Osteocyte (in vitro differentiated cells): ENCODE measurements around the gene TPRX1. TPM values are rescaled to one million over a fixed set of nuclear protein-coding genes. Genes with fewer than 3 reads are reported as not detected.
"Not testable (repeated sequence)": the region's sequence is repeated elsewhere in the genome, so short reads cannot be mapped to it uniquely, and the experiment has no call there.

Experiments
- DNase-seq: peaks from one replicate; pipeline ENCODE4 v3.0.0; 2021; ENCODE audit warnings: mixed read lengths; ENCODE audit not compliant: unreplicated experiment; ENCODE audit errors: extremely low spot score
- H3K27ac Mint-ChIP-seq: one replicate; pipeline ENCODE4 v1.8.0; 2021; ENCODE audit warnings: mild to moderate bottlenecking, mixed read lengths; ENCODE audit not compliant: unreplicated experiment
- H3K27me3 Mint-ChIP-seq: one replicate; pipeline ENCODE4 v1.8.0; 2021; ENCODE audit warnings: mixed read lengths; ENCODE audit not compliant: unreplicated experiment
- H3K36me3 Mint-ChIP-seq: one replicate; pipeline ENCODE4 v1.8.0; 2021; ENCODE audit warnings: mixed read lengths; ENCODE audit not compliant: unreplicated experiment
- H3K4me1 Mint-ChIP-seq: one replicate; pipeline ENCODE4 v1.8.0; 2021; ENCODE audit warnings: mixed read lengths; ENCODE audit not compliant: unreplicated experiment
- H3K4me3 Mint-ChIP-seq: one replicate; pipeline ENCODE4 v1.8.0; 2021; ENCODE audit warnings: mild to moderate bottlenecking, moderate library complexity, mixed read lengths; ENCODE audit not compliant: unreplicated experiment
- H3K9me3 Mint-ChIP-seq: one replicate; pipeline ENCODE4 v1.8.0; 2021; ENCODE audit warnings: mixed read lengths; ENCODE audit not compliant: unreplicated experiment
- total RNA-seq: library from RNA; stranded (reverse); gene quantifications from 2 replicates; pipeline ENCODE4 v1.2.1, GENCODE V29; 2021
- TF ChIP-seq, protein P1 (sequence below): fragments of 200-600 bp; sonication (generic); IDR thresholded peaks from 2 replicates; pipeline ENCODE4 v1.5.0; 2021; ENCODE audit warnings: antibody characterized with exemption, mild to moderate bottlenecking, moderate library complexity

Gene TPRX1
- total RNA-seq, 1 donor from 2014 or later = not detected

DNA sequence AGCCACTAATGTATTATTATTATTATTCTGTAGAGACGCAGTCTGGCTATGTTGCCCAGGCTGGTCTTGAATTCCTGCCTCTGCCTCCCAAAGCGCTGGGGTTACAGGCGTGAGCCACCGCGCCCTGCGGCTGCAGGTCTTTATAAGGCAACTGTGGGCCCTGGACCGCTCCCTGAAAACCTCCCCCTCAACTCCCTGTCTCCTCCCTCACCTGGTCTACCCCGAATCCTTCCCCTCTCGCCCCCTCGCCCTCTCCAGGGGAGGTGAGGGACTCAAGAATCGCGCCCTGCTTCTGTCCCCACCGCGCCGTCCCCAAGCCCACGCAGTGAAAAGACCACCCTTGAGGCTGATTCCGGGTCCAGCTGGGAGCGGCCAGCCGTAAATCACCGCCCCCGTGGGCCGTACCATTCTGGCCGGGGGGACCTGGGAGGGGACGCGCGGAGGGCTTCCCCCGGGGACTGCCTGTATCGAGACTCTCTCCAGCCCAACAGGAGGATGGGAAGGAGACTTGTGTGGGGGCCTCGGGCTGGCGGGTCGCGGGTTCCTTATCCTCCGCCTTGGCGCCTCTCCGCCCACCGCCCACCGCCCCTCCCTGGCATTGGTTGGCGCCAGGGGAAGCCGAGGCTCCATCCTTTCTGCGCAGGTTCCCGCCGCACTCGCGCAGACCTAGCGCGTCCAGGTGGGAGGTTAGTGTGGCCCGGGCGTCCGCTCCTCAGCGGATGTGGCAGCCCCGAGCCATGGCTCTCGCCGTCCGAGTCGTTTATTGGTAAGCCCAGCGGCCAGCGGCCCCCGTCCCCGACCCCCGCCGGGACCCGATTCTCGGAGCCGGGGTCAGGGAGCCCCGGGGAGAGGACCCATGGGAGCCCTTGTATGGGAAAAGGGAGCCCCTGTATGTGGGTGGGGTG lies 26.1 kb downstream of the TPRX1 start, which contains the start of gene SELENOW:
TSS of gene SELENOW (plus strand) at position 655 of the 905 bp plus-strand sequence. CDS start at position 738, 83 bp downstream.
- H3K36me3 Mint-ChIP-seq = peaks cover 15% of the 10 kb centered on the region
- peak; percentile 93 for DNase-seq

GRCh38 chr19:47777245-47778048 lies 26.9 kb downstream of the TPRX1 start:
- not testable (repeated sequence) for DNase-seq

More for the DNA sequence above, 26.1 kb downstream of the TPRX1 start, which contains the start of gene SELENOW:
- Mint-ChIP-seq H3K4me1 (peaks cover 27% of the 10 kb centered on the region), H3K27me3 (no peaks in the 10 kb centered on the region), H3K27ac (peak within 1 kb of the TSS; percentile 95), H3K4me3 (peak within 1 kb of the TSS; percentile 99), H3K9me3 (no peaks in the 10 kb centered on the region)
- TF ChIP-seq, protein P1, sequence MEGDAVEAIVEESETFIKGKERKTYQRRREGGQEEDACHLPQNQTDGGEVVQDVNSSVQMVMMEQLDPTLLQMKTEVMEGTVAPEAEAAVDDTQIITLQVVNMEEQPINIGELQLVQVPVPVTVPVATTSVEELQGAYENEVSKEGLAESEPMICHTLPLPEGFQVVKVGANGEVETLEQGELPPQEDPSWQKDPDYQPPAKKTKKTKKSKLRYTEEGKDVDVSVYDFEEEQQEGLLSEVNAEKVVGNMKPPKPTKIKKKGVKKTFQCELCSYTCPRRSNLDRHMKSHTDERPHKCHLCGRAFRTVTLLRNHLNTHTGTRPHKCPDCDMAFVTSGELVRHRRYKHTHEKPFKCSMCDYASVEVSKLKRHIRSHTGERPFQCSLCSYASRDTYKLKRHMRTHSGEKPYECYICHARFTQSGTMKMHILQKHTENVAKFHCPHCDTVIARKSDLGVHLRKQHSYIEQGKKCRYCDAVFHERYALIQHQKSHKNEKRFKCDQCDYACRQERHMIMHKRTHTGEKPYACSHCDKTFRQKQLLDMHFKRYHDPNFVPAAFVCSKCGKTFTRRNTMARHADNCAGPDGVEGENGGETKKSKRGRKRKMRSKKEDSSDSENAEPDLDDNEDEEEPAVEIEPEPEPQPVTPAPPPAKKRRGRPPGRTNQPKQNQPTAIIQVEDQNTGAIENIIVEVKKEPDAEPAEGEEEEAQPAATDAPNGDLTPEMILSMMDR = no peak

DNA sequence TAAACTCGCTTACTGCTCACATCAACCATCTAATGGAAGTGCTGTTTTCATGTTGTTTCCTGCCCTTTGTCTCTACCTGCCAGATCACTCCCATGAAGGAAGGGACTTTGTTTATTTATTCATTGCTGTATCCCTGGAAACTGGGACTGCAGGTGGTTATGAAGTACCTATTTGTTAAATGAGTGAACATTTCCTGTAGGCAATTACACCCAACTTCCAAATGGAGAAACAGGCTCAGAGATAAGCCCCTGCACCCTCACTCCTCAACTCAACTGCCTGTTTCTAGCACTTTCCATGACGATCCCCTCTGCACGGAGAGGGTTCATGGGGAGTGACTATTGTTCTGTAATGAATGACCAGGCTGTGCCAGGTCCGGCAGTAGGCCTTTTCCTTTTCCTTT lies 27.8 kb downstream of the TPRX1 start:
- no peaks in the 10 kb centered on the region for H3K27me3 Mint-ChIP-seq
- TF ChIP-seq, protein P1 = no peak
- peak overlapping the region; percentile 44 for H3K4me3 Mint-ChIP-seq
- no peak for DNase-seq
- no peaks in the 10 kb centered on the region for H3K9me3 Mint-ChIP-seq
- H3K36me3 Mint-ChIP-seq = peaks cover 5% of the 10 kb centered on the region
- peaks cover 27% of the 10 kb centered on the region for H3K4me1 Mint-ChIP-seq
- H3K27ac Mint-ChIP-seq = no peak overlapping the region

More at GRCh38 chr19:47777245-47778048, 26.9 kb downstream of the TPRX1 start:
- not testable (repeated sequence) for H3K9me3 Mint-ChIP-seq, H3K27me3 Mint-ChIP-seq
- Mint-ChIP-seq H3K36me3 (peaks cover 14% of the 10 kb centered on the region), H3K4me3 (peak overlapping the region; percentile 99), H3K27ac (peak overlapping the region; percentile 95), H3K4me1 (peaks cover 27% of the 10 kb centered on the region)

DNA sequence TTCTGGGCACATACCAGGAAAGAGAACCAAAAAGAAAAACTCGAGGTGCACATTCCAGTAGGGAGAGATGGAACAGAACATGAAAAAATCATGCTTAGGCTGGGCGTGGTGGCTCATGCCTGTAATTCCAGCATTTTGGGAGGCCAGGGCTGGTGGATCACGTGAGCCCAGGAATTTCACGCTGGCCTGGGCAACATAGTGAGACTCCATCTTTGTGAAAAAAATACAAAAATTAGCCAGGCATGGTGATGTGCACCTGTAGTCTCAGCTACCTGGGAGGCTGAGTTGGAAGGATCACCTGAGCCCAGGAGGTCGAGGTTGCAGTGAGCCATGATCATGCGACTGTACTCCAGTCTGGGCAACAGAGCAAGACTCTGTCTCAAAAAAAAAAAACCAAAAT lies 33.1 kb downstream of the TPRX1 start:
- not testable (repeated sequence) for H3K4me3 Mint-ChIP-seq, H3K27ac Mint-ChIP-seq, H3K4me1 Mint-ChIP-seq, H3K36me3 Mint-ChIP-seq, H3K9me3 Mint-ChIP-seq, DNase-seq, H3K27me3 Mint-ChIP-seq

- peaks cover 2% of the 10 kb centered on the region for H3K4me1 Mint-ChIP-seq
- H3K36me3 Mint-ChIP-seq = no peaks in the 10 kb centered on the region
- TF ChIP-seq, protein P1 = no peak
- H3K4me3 Mint-ChIP-seq = no peak overlapping the region
- H3K9me3 Mint-ChIP-seq = no peaks in the 10 kb centered on the region
- H3K27ac Mint-ChIP-seq = no peak overlapping the region
- peaks cover 8% of the 10 kb centered on the region for H3K27me3 Mint-ChIP-seq
- no peak for DNase-seq
Observed at GRCh38 chr19:47769534-47769933, 34.8 kb downstream of the TPRX1 start.
